ENCODE results near the gene FUT9. TPM values are rescaled to one million over a fixed set of nuclear protein-coding genes. Genes with fewer than 3 reads are reported as not detected.

Gene FUT9
- polyA plus RNA-seq, 1 donor (not counting 4 experiments of a cell fraction or from before 2014, with no cell fraction given), result not detected

GRCh38 chr6:96212066-96212465 is 196.3 kb downstream of the FUT9 start:
- Histone ChIP-seq H3K4me2 (ENCODE audit: control insufficient read depth, extremely low read depth, insufficient read depth, low read depth, low read length) (no peak overlapping the region), H2AFZ (ENCODE audit: control insufficient read depth, low read length) (no peak overlapping the region), H3K27ac (ENCODE audit: control insufficient read depth, insufficient read depth, low read length) (no peak overlapping the region), H4K20me1 (ENCODE audit: control insufficient read depth, extremely low read depth, insufficient read depth, low read length) (no peaks in the 10 kb centered on the region), H3K9me1 (ENCODE audit: control insufficient read depth, extremely low read depth, insufficient read depth, low read length) (no peaks in the 10 kb centered on the region), H3K9ac (ENCODE audit: control insufficient read depth, extremely low read depth, insufficient read depth, low read length) (no peak overlapping the region), H3K79me2 (ENCODE audit: control insufficient read depth, insufficient read depth, low read length) (no peaks in the 10 kb centered on the region), H3K4me1 (ENCODE audit: control insufficient read depth, extremely low read depth, insufficient read depth, low read length) (no peaks in the 10 kb centered on the region), H3K4me3 (ENCODE audit: control insufficient read depth in 2 of 3, extremely low read depth in 1 of 3, insufficient read depth in 2 of 3, low read depth in 1 of 3, low read length in 3 of 3) (no peak overlapping the region), H3K27me3 (ENCODE audit: control insufficient read depth, extremely low read depth, insufficient read depth, low read length) (no peaks in the 10 kb centered on the region), H3K36me3 (ENCODE audit: control insufficient read depth in 2 of 2, extremely low read depth in 1 of 2, insufficient read depth in 2 of 2, low read length in 2 of 2) (no peaks in the 10 kb centered on the region), H3K9me3 (ENCODE audit: control insufficient read depth, low read depth, low read length) (no peaks in the 10 kb centered on the region)
- dilution Hi-C loops (cut with MboI; ENCODE audit: extremely low pct_ligation_motif_present, low sequenced_read_pairs), result no loop called here
- no peak for FAIRE-seq
- TF ChIP-seq CTCF (optimal IDR thresholded peaks at IDR 0.05 in 1 of 3, IDR thresholded peaks at IDR 0.05 in 1 of 3, conservative IDR thresholded peaks at IDR 0.05 in 1 of 3; ENCODE audit: extremely low read depth in 1 of 3, insufficient read depth in 2 of 3, low read length in 3 of 3), result no peak
- no peak for TF ChIP-seq EZH2 (IDR thresholded peaks at IDR 0.05; ENCODE audit: low read length)
- no peak for DNase-seq (ENCODE audit: low read depth, low spot score)

GRCh38 chr6:96213784-96214183 is 198.0 kb downstream of the FUT9 start:
- no peaks in the 10 kb centered on the region for H3K27me3 ChIP-seq (ENCODE audit: control insufficient read depth, extremely low read depth, insufficient read depth, low read length)
- H3K79me2 ChIP-seq (ENCODE audit: control insufficient read depth, insufficient read depth, low read length), result no peaks in the 10 kb centered on the region
- H4K20me1 ChIP-seq (ENCODE audit: control insufficient read depth, extremely low read depth, insufficient read depth, low read length), result no peaks in the 10 kb centered on the region
- H3K9me1 ChIP-seq (ENCODE audit: control insufficient read depth, extremely low read depth, insufficient read depth, low read length), result no peaks in the 10 kb centered on the region
- H3K36me3 ChIP-seq (ENCODE audit: control insufficient read depth in 2 of 2, extremely low read depth in 1 of 2, insufficient read depth in 2 of 2, low read length in 2 of 2), result no peaks in the 10 kb centered on the region
- H2AFZ ChIP-seq (ENCODE audit: control insufficient read depth, low read length), result no peak overlapping the region
- no peaks in the 10 kb centered on the region for H3K9me3 ChIP-seq (ENCODE audit: control insufficient read depth, low read depth, low read length)
- no peak for DNase-seq (ENCODE audit: low read depth, low spot score)
- no peak overlapping the region for H3K4me2 ChIP-seq (ENCODE audit: control insufficient read depth, extremely low read depth, insufficient read depth, low read depth, low read length)
- H3K9ac ChIP-seq (ENCODE audit: control insufficient read depth, extremely low read depth, insufficient read depth, low read length), result no peak overlapping the region
- no peak for TF ChIP-seq EZH2 (IDR thresholded peaks at IDR 0.05; ENCODE audit: low read length)
- no peak overlapping the region for H3K27ac ChIP-seq (ENCODE audit: control insufficient read depth, insufficient read depth, low read length)
- dilution Hi-C loops (cut with MboI; ENCODE audit: extremely low pct_ligation_motif_present, low sequenced_read_pairs), result no loop called here
- no peaks in the 10 kb centered on the region for H3K4me1 ChIP-seq (ENCODE audit: control insufficient read depth, extremely low read depth, insufficient read depth, low read length)
- FAIRE-seq, result no peak
- no peak overlapping the region for H3K4me3 ChIP-seq (ENCODE audit: control insufficient read depth in 2 of 3, extremely low read depth in 1 of 3, insufficient read depth in 2 of 3, low read depth in 1 of 3, low read length in 3 of 3)

- no peak overlapping the region for H3K4me3 ChIP-seq (ENCODE audit: control insufficient read depth in 2 of 3, extremely low read depth in 1 of 3, insufficient read depth in 2 of 3, low read depth in 1 of 3, low read length in 3 of 3)
- no peaks in the 10 kb centered on the region for H3K27me3 ChIP-seq (ENCODE audit: control insufficient read depth, extremely low read depth, insufficient read depth, low read length)
- DNase-seq (ENCODE audit: low read depth, low spot score), result no peak
- TF ChIP-seq CTCF (optimal IDR thresholded peaks at IDR 0.05 in 1 of 3, IDR thresholded peaks at IDR 0.05 in 1 of 3, conservative IDR thresholded peaks at IDR 0.05 in 1 of 3; ENCODE audit: extremely low read depth in 1 of 3, insufficient read depth in 2 of 3, low read length in 3 of 3) (no peak), EZH2 (IDR thresholded peaks at IDR 0.05; ENCODE audit: low read length) (no peak)
- no peak overlapping the region for H2AFZ ChIP-seq (ENCODE audit: control insufficient read depth, low read length)
- H3K4me1 ChIP-seq (ENCODE audit: control insufficient read depth, extremely low read depth, insufficient read depth, low read length), result no peaks in the 10 kb centered on the region
- H3K9me3 ChIP-seq (ENCODE audit: control insufficient read depth, low read depth, low read length), result no peaks in the 10 kb centered on the region
- H4K20me1 ChIP-seq (ENCODE audit: control insufficient read depth, extremely low read depth, insufficient read depth, low read length), result no peaks in the 10 kb centered on the region
- FAIRE-seq, result no peak
- H3K36me3 ChIP-seq (ENCODE audit: control insufficient read depth in 2 of 2, extremely low read depth in 1 of 2, insufficient read depth in 2 of 2, low read length in 2 of 2), result no peaks in the 10 kb centered on the region
- no peak overlapping the region for H3K9ac ChIP-seq (ENCODE audit: control insufficient read depth, extremely low read depth, insufficient read depth, low read length)
- no peaks in the 10 kb centered on the region for H3K9me1 ChIP-seq (ENCODE audit: control insufficient read depth, extremely low read depth, insufficient read depth, low read length)
- H3K79me2 ChIP-seq (ENCODE audit: control insufficient read depth, insufficient read depth, low read length), result no peaks in the 10 kb centered on the region
- dilution Hi-C loops (cut with MboI; ENCODE audit: extremely low pct_ligation_motif_present, low sequenced_read_pairs), result no loop called here
- H3K4me2 ChIP-seq (ENCODE audit: control insufficient read depth, extremely low read depth, insufficient read depth, low read depth, low read length), result no peak overlapping the region
- H3K27ac ChIP-seq (ENCODE audit: control insufficient read depth, insufficient read depth, low read length), result no peak overlapping the region
These were observed 207.9 kb downstream of the FUT9 start for GRCh38 chr6:96223695-96224094.

Data from keratinocyte (primary cell).